Thymus (tissue), 11 donors: ENCODE data around the gene RPS6KB2. TPM values are rescaled to one million over a fixed set of nuclear protein-coding genes. Genes with fewer than 3 reads are reported as not detected.

Experiments used
- DNase-seq, 9 donors: peaks; one replicate each; pipeline ENCODE4 v3.0.0-alpha.2; 2013; ENCODE audit warnings: low spot score in 9 of 9, low read depth in 6 of 9, missing footprints in 1 of 9
- H3K27ac ChIP-seq, 2 donors: one replicate each; pipeline ENCODE4 v1.5.1; 2013; ENCODE audit warnings: control low read depth in 1 of 2, low read depth in 1 of 2, low read length in 1 of 2, mild to moderate bottlenecking in 1 of 2, moderate library complexity in 1 of 2
- H3K27me3 ChIP-seq, 2 donors: one replicate each; pipeline ENCODE4 v1.5.1; 2013; ENCODE audit warnings: low read length in 1 of 2; ENCODE audit not compliant: control insufficient read depth in 2 of 2, insufficient read depth in 1 of 2
- H3K36me3 ChIP-seq, 2 donors: one replicate each; pipeline ENCODE4 v1.5.1; 2013; ENCODE audit warnings: low read length in 1 of 2, mild to moderate bottlenecking in 1 of 2, moderate library complexity in 1 of 2; ENCODE audit not compliant: control insufficient read depth in 2 of 2, insufficient read depth in 2 of 2
- H3K4me1 ChIP-seq, 2 donors: one replicate each; pipeline ENCODE4 v1.5.1; 2013; ENCODE audit warnings: low read length in 2 of 2; ENCODE audit not compliant: control insufficient read depth in 2 of 2, insufficient read depth in 2 of 2
- H3K4me3 ChIP-seq, 2 donors: one replicate each; pipeline ENCODE4 v1.5.1; 2013; ENCODE audit warnings: low read length in 2 of 2, control low read depth in 1 of 2, mild to moderate bottlenecking in 1 of 2
- H3K9me3 ChIP-seq, 2 donors: one replicate each; pipeline ENCODE4 v1.5.1; 2013; ENCODE audit warnings: low read length in 1 of 2, mild to moderate bottlenecking in 1 of 2; ENCODE audit not compliant: control insufficient read depth in 2 of 2, insufficient read depth in 1 of 2
- WGBS: extraction: QIAGEN DNeasy Blood & Tissue Kit; methylation state at CpG from one replicate; pipeline ENCODE4 v1.1.7; 2013; 5-methylcytosine and 5-hydroxymethylcytosine counted together
- polyA plus RNA-seq: library from polyadenylated mRNA; stranded (reverse); fragments of 200-250 nt; gene quantifications from one replicate; pipeline ENCODE4 v1.2.3, GENCODE V29; 2013
- total RNA-seq: library from RNA; stranded (reverse); fragments of 120-200 nt; gene quantifications from one replicate; pipeline ENCODE4 v1.2.4, GENCODE V29; 2013
- donor health status: healthy.

The RPS6KB2 gene
- total and polyA plus RNA-seq, 2 donors, result 50.1 to 76.8 TPM

DNA sequence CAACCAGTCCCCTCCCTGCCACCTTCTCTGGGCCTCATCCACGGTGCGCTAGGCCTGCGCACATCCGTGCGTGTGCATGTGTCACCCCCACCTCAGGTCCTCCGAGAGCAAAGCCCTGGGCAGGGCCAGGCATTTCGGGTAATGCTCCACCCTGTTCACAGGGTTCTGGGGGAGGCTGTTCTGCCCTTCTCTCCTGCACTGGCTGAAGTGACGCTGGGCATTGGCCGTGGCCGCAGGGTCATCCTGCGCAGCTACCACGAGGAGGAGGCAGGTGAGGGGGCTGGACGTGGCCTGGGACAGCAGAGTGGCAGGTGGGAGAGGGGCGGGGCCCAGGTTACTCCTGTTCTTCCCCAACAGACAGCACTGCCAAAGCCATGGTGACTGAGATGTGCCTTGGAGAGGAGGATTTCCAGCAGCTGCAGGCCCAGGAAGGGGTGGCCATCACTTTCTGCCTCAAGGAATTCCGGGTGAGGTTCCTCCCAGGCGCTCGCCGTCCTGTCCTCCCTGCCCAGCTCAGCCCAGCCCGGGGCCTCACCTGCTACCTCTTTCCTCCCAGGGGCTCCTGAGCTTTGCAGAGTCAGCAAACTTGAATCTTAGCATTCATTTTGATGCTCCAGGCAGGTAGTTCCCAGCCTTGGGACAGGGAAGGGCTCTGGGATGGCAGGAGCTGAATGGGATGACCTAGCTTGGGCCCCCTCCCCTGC lies 32.6 kb upstream of the RPS6KB2 start:
- DNase-seq, result no peak
- Histone ChIP-seq H3K27me3 (no peaks in the 10 kb centered on the region), H3K4me1 (peaks cover 17 to 54% of the 10 kb centered on the region in 2 donors), H3K9me3 (peaks cover 0 to 4% of the 10 kb centered on the region in 2 donors), H3K4me3 (no peak overlapping the region), H3K36me3 (peaks cover 60 to 68% of the 10 kb centered on the region in 2 donors), H3K27ac (no peak overlapping the region)
- 97% methylated on average over 19 of the region's 19 CpGs for WGBS

DNA sequence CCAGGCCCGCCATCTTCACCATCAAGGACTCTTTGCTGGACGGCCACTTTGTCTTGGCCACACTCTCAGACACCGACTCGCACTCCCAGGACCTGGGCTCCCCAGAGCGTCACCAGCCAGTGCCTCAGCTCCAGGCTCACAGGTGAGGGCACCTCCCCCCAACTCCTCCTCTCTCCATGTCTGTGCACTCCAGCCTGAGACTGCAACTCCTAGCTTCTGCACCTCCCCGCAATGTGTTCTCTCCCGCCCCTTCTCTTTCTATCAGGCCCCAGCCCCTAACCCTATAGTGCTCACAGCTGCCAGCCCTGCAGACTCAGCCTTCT lies 32.1 kb upstream of the RPS6KB2 start:
- Histone ChIP-seq H3K9me3 (peaks cover 0 to 5% of the 10 kb centered on the region in 2 donors), H3K27me3 (no peaks in the 10 kb centered on the region), H3K4me1 (peaks cover 14 to 52% of the 10 kb centered on the region in 2 donors), H3K27ac (peak overlapping the region in 1 of 2 donors; percentile 38), H3K36me3 (peaks cover 60 to 70% of the 10 kb centered on the region in 2 donors), H3K4me3 (no peak overlapping the region)
- WGBS, result 98% methylated on average over 7 of the region's 7 CpGs
- DNase-seq, result no peak

DNA sequence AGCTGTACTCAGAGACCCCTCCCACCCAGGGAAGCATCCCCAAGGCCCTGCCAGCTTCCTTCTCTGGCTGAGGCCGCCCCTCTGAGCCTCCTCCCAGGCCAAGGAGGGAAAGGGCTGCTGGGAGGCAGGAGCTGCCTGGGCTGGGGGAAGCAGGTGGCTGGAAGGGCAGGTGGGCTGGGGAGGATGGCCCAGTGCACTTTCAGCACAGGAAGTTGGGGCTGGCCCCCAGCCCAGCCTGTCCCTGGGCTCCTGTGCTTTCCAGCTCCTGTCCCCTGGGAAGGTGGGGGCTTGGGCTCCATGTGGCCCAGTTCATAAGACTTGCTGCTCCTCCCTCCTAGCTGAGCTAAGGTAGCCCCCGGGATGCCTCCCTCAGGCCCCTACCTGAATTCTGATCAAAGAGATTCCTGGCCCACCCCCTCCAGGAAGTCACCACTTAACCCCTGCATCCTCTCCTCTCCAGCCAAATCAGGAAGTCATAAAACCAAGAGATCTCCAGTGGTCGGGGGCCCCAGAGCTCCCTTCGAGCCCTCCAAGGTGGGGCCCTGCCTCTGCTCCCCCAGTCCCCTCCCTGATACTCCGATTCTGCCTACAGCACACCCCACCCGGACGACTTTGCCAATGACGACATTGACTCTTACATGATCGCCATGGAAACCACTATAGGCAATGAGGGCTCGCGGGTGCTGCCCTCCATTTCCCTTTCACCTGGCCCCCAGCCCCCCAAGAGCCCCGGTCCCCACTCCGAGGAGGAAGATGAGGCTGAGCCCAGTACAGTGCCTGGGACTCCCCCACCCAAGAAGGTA lies 31.5 kb upstream of the RPS6KB2 start:
- WGBS, result 36% methylated on average over 13 of the region's 13 CpGs
- Histone ChIP-seq H3K4me3 (no peak overlapping the region), H3K27me3 (no peaks in the 10 kb centered on the region), H3K4me1 (peaks cover 14 to 50% of the 10 kb centered on the region in 2 donors), H3K9me3 (peaks cover 0 to 5% of the 10 kb centered on the region in 2 donors), H3K27ac (peak overlapping the region in 1 of 2 donors; percentile 38), H3K36me3 (peaks cover 60 to 70% of the 10 kb centered on the region in 2 donors)
- peak in 1 of 9 donors; percentile 31 for DNase-seq

DNA sequence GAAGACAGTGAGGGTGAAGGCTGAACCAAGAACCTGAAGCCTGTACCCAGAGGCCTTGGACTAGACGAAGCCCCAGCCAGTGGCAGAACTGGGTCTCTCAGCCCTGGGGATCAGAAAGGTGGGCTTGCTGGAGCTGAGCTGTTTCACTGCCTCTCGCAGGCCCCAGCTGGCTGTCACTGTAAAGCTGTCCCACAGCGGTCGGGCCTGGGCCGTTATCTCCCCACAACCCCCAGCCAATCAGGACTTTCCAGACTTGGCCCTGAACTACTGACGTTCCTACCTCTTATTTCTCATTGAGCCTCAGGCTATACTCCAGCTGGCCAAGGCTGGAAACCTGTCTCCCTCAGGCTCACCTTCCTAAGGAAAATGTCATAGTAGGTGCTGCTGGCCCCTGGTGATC lies 30.8 kb upstream of the RPS6KB2 start:
- 95% methylated on average over 6 of the region's 6 CpGs for WGBS
- H3K36me3 ChIP-seq, result peaks cover 60 to 70% of the 10 kb centered on the region in 2 donors
- H3K4me3 ChIP-seq, result no peak overlapping the region
- H3K9me3 ChIP-seq, result peaks cover 0 to 5% of the 10 kb centered on the region in 2 donors
- H3K27ac ChIP-seq, result no peak overlapping the region
- no peak for DNase-seq
- peaks cover 16 to 53% of the 10 kb centered on the region in 2 donors for H3K4me1 ChIP-seq
- H3K27me3 ChIP-seq, result no peaks in the 10 kb centered on the region

DNA sequence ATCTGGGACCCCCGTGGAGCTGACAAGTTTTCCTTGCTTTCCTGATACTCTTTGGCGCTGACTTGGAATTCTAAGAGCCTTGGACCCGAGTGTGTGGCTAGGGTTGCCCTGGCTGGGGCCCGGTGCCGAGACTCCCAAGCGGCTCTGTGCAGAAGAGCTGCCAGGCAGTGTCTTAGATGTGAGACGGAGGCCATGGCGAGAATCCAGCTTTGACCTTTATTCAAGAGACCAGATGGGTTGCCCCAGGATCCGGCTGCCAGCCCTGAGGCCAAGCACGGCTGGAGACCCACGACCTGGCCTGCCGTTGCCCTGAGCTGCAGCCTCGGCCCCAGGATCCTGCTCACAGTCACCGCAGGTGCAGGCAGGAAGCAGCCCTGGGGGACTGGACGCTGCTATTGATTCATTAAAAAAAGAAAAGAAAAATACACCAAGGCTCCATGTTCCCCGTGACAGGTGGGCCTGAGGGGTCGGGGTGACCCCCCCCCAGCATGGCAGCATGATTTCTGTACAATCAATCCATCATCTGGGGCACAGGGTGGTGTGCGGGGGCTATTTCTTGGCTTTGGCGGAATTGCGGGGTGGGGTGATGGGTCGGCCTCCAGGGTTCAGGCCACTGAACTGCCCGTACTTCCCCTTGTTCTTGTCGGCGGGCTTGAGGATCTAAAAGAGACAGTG lies 30.2 kb upstream of the RPS6KB2 start:
- H3K27ac ChIP-seq, result no peak overlapping the region
- no peaks in the 10 kb centered on the region for H3K27me3 ChIP-seq
- peaks cover 0 to 5% of the 10 kb centered on the region in 2 donors for H3K9me3 ChIP-seq
- H3K36me3 ChIP-seq, result peaks cover 60 to 70% of the 10 kb centered on the region in 2 donors
- WGBS, result 96% methylated on average over 24 of the region's 24 CpGs
- H3K4me1 ChIP-seq, result peaks cover 20 to 56% of the 10 kb centered on the region in 2 donors
- no peak overlapping the region for H3K4me3 ChIP-seq
- DNase-seq, result no peak

DNA sequence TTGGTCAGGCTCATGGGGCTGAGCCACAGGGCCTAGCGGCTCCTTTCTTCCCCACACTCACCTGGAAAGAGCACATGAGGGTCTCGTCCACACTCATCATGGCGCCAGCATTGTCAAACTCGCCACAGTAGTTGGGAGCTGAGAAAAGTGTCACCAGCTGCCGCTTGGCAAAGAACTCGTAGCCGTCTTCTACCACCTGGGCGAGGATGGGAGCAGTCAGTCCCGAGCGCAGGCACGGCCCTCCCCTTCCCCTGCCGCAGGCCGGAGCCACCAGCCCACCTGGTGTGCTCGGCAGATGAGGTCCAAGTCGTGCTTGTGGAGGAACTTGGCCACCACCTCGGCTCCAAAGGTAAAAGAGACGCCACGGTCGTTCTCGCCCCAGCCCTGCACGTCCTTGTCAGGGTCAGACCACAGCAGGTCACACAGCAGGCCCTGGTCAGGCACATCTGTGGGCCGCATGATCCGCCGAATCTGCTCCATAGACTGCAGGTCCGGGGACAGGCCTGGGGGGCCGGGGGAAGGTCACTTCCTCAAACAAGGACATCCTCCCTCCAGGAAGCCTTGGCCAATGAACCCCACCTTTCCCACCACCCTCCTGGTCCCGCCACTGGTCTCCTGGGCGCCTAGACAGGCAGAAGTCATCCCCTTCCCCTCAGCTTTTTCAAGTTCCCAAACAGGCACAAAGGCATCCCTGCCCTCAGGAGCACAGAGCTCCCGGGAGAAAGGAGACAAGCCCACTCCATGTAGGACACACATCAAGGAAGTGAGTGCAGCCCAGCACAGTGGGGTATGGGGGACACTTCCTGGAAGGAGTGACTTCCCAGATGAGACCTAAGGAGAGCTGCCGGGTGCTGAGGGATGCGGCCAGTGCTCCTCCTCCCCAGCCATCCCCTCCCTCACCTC lies 29.4 kb upstream of the RPS6KB2 start:
- Histone ChIP-seq H3K4me1 (peaks cover 21 to 62% of the 10 kb centered on the region in 2 donors), H3K27me3 (no peaks in the 10 kb centered on the region), H3K4me3 (no peak overlapping the region), H3K27ac (no peak overlapping the region), H3K36me3 (peaks cover 53 to 63% of the 10 kb centered on the region in 2 donors), H3K9me3 (peaks cover 0 to 5% of the 10 kb centered on the region in 2 donors)
- WGBS, result 95% methylated on average over 31 of the region's 31 CpGs
- no peak for DNase-seq

- H3K4me1 ChIP-seq, result peaks cover 27 to 77% of the 10 kb centered on the region in 2 donors
- peaks cover 51 to 62% of the 10 kb centered on the region in 2 donors for H3K36me3 ChIP-seq
- DNase-seq, result no peak
Measured at GRCh38 chr11:67400251-67400941, 27.9 kb upstream of the RPS6KB2 start.

GRCh38 chr11:67400942-67401494 lies 27.3 kb upstream of the RPS6KB2 start:
- H3K27ac ChIP-seq, result peak overlapping the region; percentile 26 to 86
- H3K9me3 ChIP-seq, result peaks cover 0 to 5% of the 10 kb centered on the region in 2 donors
- no peaks in the 10 kb centered on the region for H3K27me3 ChIP-seq
- WGBS, result 7% methylated on average over 27 of the region's 27 CpGs
- no peak for DNase-seq
- peaks cover 51 to 62% of the 10 kb centered on the region in 2 donors for H3K36me3 ChIP-seq
- H3K4me3 ChIP-seq, result peak overlapping the region; percentile 61 to 84
- peaks cover 33 to 82% of the 10 kb centered on the region in 2 donors for H3K4me1 ChIP-seq

More at GRCh38 chr11:67400251-67400941, 27.9 kb upstream of the RPS6KB2 start:
- WGBS, result 75% methylated on average over 23 of the region's 23 CpGs
- H3K27me3 ChIP-seq, result no peaks in the 10 kb centered on the region
- H3K9me3 ChIP-seq, result peaks cover 0 to 5% of the 10 kb centered on the region in 2 donors
- peak overlapping the region; percentile 61 to 84 for H3K4me3 ChIP-seq
- H3K27ac ChIP-seq, result peak overlapping the region; percentile 26 to 86
